Sigmoid colon (tissue), 7 donors: ENCODE data around the gene CFAP69. TPM values are rescaled to one million over a fixed set of nuclear protein-coding genes. Genes with fewer than 3 reads are reported as not detected.

ENCODE experiments used
- DNase-seq: peaks from one replicate; pipeline ENCODE4 v3.0.0-alpha.2; 2019
- H3K27ac ChIP-seq, 4 donors: fragments of 200-600 bp; sonication (generic); one replicate each; pipeline ENCODE4 v1.5.1; 2016 to 2019; ENCODE audit warnings: mild to moderate bottlenecking in 1 of 4
- H3K27me3 ChIP-seq, 3 donors: fragments of 200-600 bp; sonication (generic); one replicate each; pipeline ENCODE4 v1.5.1; 2019; ENCODE audit warnings: mild to moderate bottlenecking in 1 of 3
- H3K36me3 ChIP-seq, 4 donors: fragments of 200-600 bp; sonication (generic); one replicate each; pipeline ENCODE4 v1.5.1; 2016 to 2019
- H3K4me1 ChIP-seq, 4 donors: fragments of 200-600 bp; sonication (generic); one replicate each; pipeline ENCODE4 v1.5.1; 2017 to 2019
- H3K4me3 ChIP-seq, 4 donors: fragments of 200-600 bp; sonication (generic); one replicate each; pipeline ENCODE4 v1.5.1; 2017 to 2019; ENCODE audit warnings: mild to moderate bottlenecking in 2 of 4, moderate library complexity in 1 of 4
- H3K9me3 ChIP-seq, 4 donors: fragments of 200-600 bp in 3 of 4; sonication (generic) in 3 of 4; one replicate each; pipeline versions ENCODE4 v1.5.1 to v1.6.1; 2013 to 2019
- CTCF ChIP-seq, 4 experiments: fragments of 450-650 bp in 3 of 4; fragments of 200-600 bp in 1 of 4; IDR thresholded peaks; one replicate each; pipeline ENCODE4 v1.5.1; 2016 to 2019; ENCODE audit warnings: antibody characterized with exemption in 4 of 4, mild to moderate bottlenecking in 3 of 4, moderate library complexity in 2 of 4
- EP300 ChIP-seq, 4 donors: sonication (generic); formaldehyde crosslinking; IDR thresholded peaks; one replicate each; pipeline ENCODE4 v1.6.1; 2017; ENCODE audit warnings: antibody characterized with exemption in 4 of 4
- POLR2A ChIP-seq, 2 donors: fragments of 450-650 bp; IDR thresholded peaks; one replicate each; pipeline ENCODE4 v1.6.1; 2016; ENCODE audit warnings: antibody characterized with exemption in 2 of 2, mild to moderate bottlenecking in 2 of 2, moderate library complexity in 2 of 2
- POLR2AphosphoS5 ChIP-seq, 4 donors: sonication (generic); formaldehyde crosslinking; IDR thresholded peaks; one replicate each; pipeline ENCODE4 v1.6.1; 2017; ENCODE audit warnings: antibody characterized with exemption in 4 of 4
- WGBS, 2 donors: extraction: QIAGEN DNeasy Blood & Tissue Kit; methylation state at CpG; one replicate each; pipeline ENCODE4 v1.1.7; 2013; 5-methylcytosine and 5-hydroxymethylcytosine counted together
- intact Hi-C: fragments of 100-400 bp; cut with DNase I; formaldehyde crosslinking; loops from one replicate; pipeline ENCODE4 v1.15.1; 2023
- polyA plus RNA-seq, 3 donors: library from polyadenylated mRNA; stranded (reverse); fragments of 200-250 nt; gene quantifications; one replicate each; pipeline ENCODE4 v1.2.3, GENCODE V29; 2013
- total RNA-seq, 4 donors: library from RNA; depleted of rRNA; stranded (reverse); fragments of >200 nt; gene quantifications; one replicate each; pipeline ENCODE4 v1.1.0, GENCODE V29; 2016
- donor health status: healthy with polysubstance abuse.
- donor health status: Bipolar disorder and iron deficiency.
- donor health status: healthy.

CFAP69 gene
- total and polyA plus RNA-seq, 7 donors: 1.0 to 23.5 (median 4.9) TPM

GRCh38 chr7:90227259-90227658 is 17.7 kb upstream of the CFAP69 start:
- Histone ChIP-seq H3K27me3 (no peaks in the 10 kb centered on the region), H3K27ac (no peak overlapping the region), H3K36me3 (peaks cover 0 to 15% (median 0%) of the 10 kb centered on the region in 4 donors), H3K4me3 (no peak overlapping the region), H3K4me1 (no peaks in the 10 kb centered on the region), H3K9me3 (no peaks in the 10 kb centered on the region)
- TF ChIP-seq POLR2AphosphoS5 (IDR thresholded peaks at IDR 0.05): no peak
- no peak for TF ChIP-seq EP300 (IDR thresholded peaks at IDR 0.05)
- no peak for TF ChIP-seq POLR2A (IDR thresholded peaks at IDR 0.05)
- no peak for DNase-seq
- intact Hi-C loops: no loop called here
- 83 to 97% methylated on average over 5 of the region's 5 CpGs for WGBS, 2 donors

- no peaks in the 10 kb centered on the region for H3K4me1 ChIP-seq
- no peak overlapping the region for H3K4me3 ChIP-seq
- no peaks in the 10 kb centered on the region for H3K27me3 ChIP-seq
- intact Hi-C loops: no loop called here
- H3K36me3 ChIP-seq: peaks cover 0 to 21% (median 0%) of the 10 kb centered on the region in 4 donors
- H3K9me3 ChIP-seq: no peaks in the 10 kb centered on the region
- no peak for DNase-seq
- peak overlapping the region in 1 of 4 donors; percentile 22 for H3K27ac ChIP-seq
- TF ChIP-seq CTCF (IDR thresholded peaks at IDR 0.05) (no peak), EP300 (IDR thresholded peaks at IDR 0.05) (no peak), POLR2AphosphoS5 (IDR thresholded peaks at IDR 0.05) (no peak), POLR2A (IDR thresholded peaks at IDR 0.05) (no peak)
- WGBS, 2 donors: 26 to 69% methylated on average over 2 of the region's 2 CpGs
Observed at GRCh38 chr7:90229682-90230081, 15.3 kb upstream of the CFAP69 start.

- no peaks in the 10 kb centered on the region for H3K27me3 ChIP-seq
- no peak overlapping the region for H3K4me3 ChIP-seq
- TF ChIP-seq EP300 (IDR thresholded peaks at IDR 0.05): no peak
- no peak for TF ChIP-seq CTCF (IDR thresholded peaks at IDR 0.05)
- TF ChIP-seq POLR2A (IDR thresholded peaks at IDR 0.05): no peak
- TF ChIP-seq POLR2AphosphoS5 (IDR thresholded peaks at IDR 0.05): peak in 2 of 4 donors; percentile 9 to 41
- WGBS, 2 donors: 85% methylated on average over 2 of the region's 2 CpGs
- H3K4me1 ChIP-seq: no peaks in the 10 kb centered on the region
- peaks cover 0 to 14% (median 0%) of the 10 kb centered on the region in 4 donors for H3K36me3 ChIP-seq
- no peak for DNase-seq
- intact Hi-C loops: no loop called here
- H3K27ac ChIP-seq: peak overlapping the region in 2 of 4 donors; percentile 8 to 22
- H3K9me3 ChIP-seq: no peaks in the 10 kb centered on the region
Observed at GRCh38 chr7:90230834-90231233, 14.1 kb upstream of the CFAP69 start.

GRCh38 chr7:90231304-90231703 is 13.7 kb upstream of the CFAP69 start:
- DNase-seq: no peak
- Histone ChIP-seq H3K36me3 (peaks cover 0 to 12% (median 0%) of the 10 kb centered on the region in 4 donors), H3K4me3 (no peak overlapping the region), H3K27ac (peak overlapping the region in 1 of 4 donors; percentile 8), H3K27me3 (no peaks in the 10 kb centered on the region), H3K4me1 (no peaks in the 10 kb centered on the region), H3K9me3 (no peaks in the 10 kb centered on the region)
- intact Hi-C loops: no loop called here
- TF ChIP-seq CTCF (IDR thresholded peaks at IDR 0.05) (no peak), EP300 (IDR thresholded peaks at IDR 0.05) (no peak), POLR2AphosphoS5 (IDR thresholded peaks at IDR 0.05) (no peak), POLR2A (IDR thresholded peaks at IDR 0.05) (no peak)
- 34 to 76% methylated on average over 3 of the region's 3 CpGs for WGBS, 2 donors

GRCh38 chr7:90232430-90232829 is 12.5 kb upstream of the CFAP69 start:
- 63 to 71% methylated on average over 5 of the region's 5 CpGs for WGBS, 2 donors
- Histone ChIP-seq H3K4me1 (no peaks in the 10 kb centered on the region), H3K27ac (peak overlapping the region in 1 of 4 donors; percentile 27), H3K36me3 (peaks cover 0 to 6% (median 0%) of the 10 kb centered on the region in 4 donors), H3K4me3 (no peak overlapping the region), H3K27me3 (no peaks in the 10 kb centered on the region), H3K9me3 (no peaks in the 10 kb centered on the region)
- no peak for DNase-seq
- intact Hi-C loops: no loop called here
- TF ChIP-seq POLR2A (IDR thresholded peaks at IDR 0.05) (no peak), EP300 (IDR thresholded peaks at IDR 0.05) (no peak), CTCF (IDR thresholded peaks at IDR 0.05) (no peak), POLR2AphosphoS5 (IDR thresholded peaks at IDR 0.05) (no peak)
